Measurements from ENCODE around the gene DBH.

DBH gene

GRCh38 chr9:133683586-133684120, 47.5 kb downstream of the DBH start:
- no peak overlapping the region for H3K9ac ChIP-seq (ENCODE audit: low read depth, low read length)
- no peak overlapping the region for H3K4me3 ChIP-seq (ENCODE audit: low read length)
- H3K27me3 ChIP-seq (ENCODE audit: insufficient read depth, low read length) = no peaks in the 10 kb centered on the region
- H3K27ac ChIP-seq (ENCODE audit: low read length) = no peak overlapping the region
- H3K36me3 ChIP-seq (ENCODE audit: insufficient read depth, low read depth, low read length) = no peaks in the 10 kb centered on the region
- no peaks in the 10 kb centered on the region for H3K9me3 ChIP-seq (ENCODE audit: insufficient read depth, low read depth, low read length)
- H3K4me1 ChIP-seq (ENCODE audit: insufficient read depth, low read length) = no peaks in the 10 kb centered on the region

DNA sequence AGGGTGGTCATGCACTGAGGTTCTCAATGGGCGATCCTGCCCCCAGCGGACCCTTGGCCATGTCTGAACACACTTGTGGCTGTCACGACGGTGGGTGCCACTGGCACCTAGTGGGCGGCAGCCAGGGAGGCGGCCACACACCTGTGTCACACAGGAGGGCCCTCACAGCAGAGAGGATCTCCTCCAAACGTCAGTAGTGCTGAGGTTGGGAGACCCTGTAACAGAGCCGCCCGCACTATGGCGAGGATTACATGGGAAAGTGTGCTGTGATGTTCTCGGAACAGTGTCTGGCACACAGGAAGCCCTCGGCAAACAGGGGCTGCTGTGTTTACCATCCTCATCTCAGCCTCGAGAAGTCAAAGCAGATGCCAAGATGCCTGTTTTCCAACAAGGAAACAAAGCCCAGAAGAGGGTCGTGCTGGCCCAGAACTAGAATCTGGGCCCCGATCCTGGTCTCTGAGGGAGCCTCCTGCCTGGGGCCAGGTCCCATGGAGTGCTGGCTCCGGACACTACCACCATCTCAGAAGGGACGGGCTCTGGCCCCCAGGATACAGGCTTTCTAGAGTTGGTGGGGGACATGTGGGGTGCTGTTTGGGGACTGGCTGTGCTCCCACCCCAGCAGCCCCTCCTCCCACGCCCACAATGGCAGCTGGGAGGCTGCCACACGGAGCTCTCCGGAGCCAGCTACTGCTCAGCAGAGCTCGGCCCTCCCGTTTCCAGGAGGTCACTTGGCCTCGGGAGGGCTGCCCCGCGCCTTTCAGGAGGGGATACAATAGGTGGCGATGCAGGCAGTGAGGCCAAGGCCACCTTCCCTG, 48.2 kb downstream of the DBH start:
- Histone ChIP-seq H3K4me1 (ENCODE audit: insufficient read depth, low read length) (no peaks in the 10 kb centered on the region), H3K36me3 (ENCODE audit: insufficient read depth, low read depth, low read length) (no peaks in the 10 kb centered on the region), H3K4me3 (ENCODE audit: low read length) (no peak overlapping the region), H3K9me3 (ENCODE audit: insufficient read depth, low read depth, low read length) (no peaks in the 10 kb centered on the region), H3K9ac (ENCODE audit: low read depth, low read length) (no peak overlapping the region), H3K27ac (ENCODE audit: low read length) (no peak overlapping the region), H3K27me3 (ENCODE audit: insufficient read depth, low read length) (no peaks in the 10 kb centered on the region)

DNA sequence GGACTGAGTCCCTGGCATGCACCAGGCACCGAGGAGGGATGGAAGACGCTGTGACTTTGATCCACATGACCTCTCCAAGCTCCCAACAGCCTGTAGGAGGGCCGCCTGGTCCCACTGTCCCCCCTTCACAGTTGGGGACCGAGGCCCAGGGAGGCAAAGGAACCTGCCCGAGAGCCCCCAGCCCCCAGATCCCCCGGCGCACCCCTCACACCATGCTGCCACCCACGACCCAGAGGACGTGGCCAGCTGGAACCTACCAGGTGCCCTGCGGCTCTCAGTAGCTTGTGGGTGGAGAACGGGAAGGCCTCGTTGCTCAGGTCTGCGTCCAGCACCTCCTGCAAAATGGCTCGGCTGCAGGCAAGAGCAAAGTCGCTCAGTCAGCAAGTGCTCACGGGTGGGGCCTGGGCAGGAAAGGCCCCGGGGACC, 48.8 kb downstream of the DBH start:
- Histone ChIP-seq H3K4me1 (ENCODE audit: insufficient read depth, low read length) (no peaks in the 10 kb centered on the region), H3K27me3 (ENCODE audit: insufficient read depth, low read length) (no peaks in the 10 kb centered on the region), H3K4me3 (ENCODE audit: low read length) (no peak overlapping the region), H3K36me3 (ENCODE audit: insufficient read depth, low read depth, low read length) (no peaks in the 10 kb centered on the region), H3K9me3 (ENCODE audit: insufficient read depth, low read depth, low read length) (no peaks in the 10 kb centered on the region), H3K27ac (ENCODE audit: low read length) (no peak overlapping the region), H3K9ac (ENCODE audit: low read depth, low read length) (no peak overlapping the region)

GRCh38 chr9:133685653-133686609, 49.8 kb downstream of the DBH start:
- no peaks in the 10 kb centered on the region for H3K4me1 ChIP-seq (ENCODE audit: insufficient read depth, low read length)
- H3K9ac ChIP-seq (ENCODE audit: low read depth, low read length) = no peak overlapping the region
- no peaks in the 10 kb centered on the region for H3K27me3 ChIP-seq (ENCODE audit: insufficient read depth, low read length)
- H3K36me3 ChIP-seq (ENCODE audit: insufficient read depth, low read depth, low read length) = no peaks in the 10 kb centered on the region
- H3K27ac ChIP-seq (ENCODE audit: low read length) = no peak overlapping the region
- no peaks in the 10 kb centered on the region for H3K9me3 ChIP-seq (ENCODE audit: insufficient read depth, low read depth, low read length)
- H3K4me3 ChIP-seq (ENCODE audit: low read length) = no peak overlapping the region

DNA sequence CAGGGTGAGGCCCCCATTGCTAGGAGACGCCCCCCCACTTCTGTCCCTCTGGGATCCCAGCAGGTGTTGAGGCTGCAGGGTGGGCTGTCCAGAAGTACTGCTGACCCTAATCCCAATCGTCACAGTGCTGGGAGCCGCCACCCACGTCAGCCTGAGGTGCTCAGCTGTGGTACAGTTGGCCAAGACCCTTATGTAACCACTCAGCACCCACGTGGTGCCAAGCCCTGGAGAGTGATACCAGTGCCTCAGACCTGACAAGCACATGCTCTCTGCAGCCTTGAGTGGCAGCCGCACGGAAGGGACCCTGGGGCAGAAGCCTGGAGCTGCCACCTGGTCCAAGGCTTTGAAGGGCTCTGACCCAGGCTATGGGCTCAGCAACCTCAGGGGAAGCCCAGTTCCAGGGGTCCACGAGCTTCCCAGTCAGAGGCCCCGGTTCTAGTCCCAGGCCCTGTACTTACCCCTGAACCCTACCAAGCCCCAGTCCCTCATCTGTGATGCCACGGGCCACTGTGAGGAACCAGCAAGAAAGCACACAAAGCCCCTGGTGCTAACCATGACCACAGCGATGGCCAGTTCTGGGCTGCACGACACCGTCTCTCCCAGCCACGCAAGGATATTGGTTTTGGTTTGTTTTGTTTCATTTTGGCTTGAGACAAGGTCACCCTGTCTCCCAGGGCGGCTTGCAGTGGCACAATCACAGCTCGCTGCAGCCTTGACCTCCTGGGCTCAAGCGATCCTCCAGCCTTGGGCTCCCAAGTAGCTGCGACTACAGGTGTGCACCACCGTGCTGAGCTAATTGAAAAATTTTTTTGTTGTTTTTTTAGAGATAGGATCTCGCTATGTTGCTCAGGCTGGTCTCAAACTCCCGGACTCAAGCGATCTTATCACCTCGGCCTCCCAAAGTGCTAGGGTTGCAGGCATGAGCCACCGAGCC, 50.7 kb downstream of the DBH start:
- Histone ChIP-seq H3K4me3 (ENCODE audit: low read length) (no peak overlapping the region), H3K27me3 (ENCODE audit: insufficient read depth, low read length) (no peaks in the 10 kb centered on the region), H3K9me3 (ENCODE audit: insufficient read depth, low read depth, low read length) (no peaks in the 10 kb centered on the region), H3K27ac (ENCODE audit: low read length) (no peak overlapping the region), H3K9ac (ENCODE audit: low read depth, low read length) (no peak overlapping the region), H3K36me3 (ENCODE audit: insufficient read depth, low read depth, low read length) (no peaks in the 10 kb centered on the region), H3K4me1 (ENCODE audit: insufficient read depth, low read length) (no peaks in the 10 kb centered on the region)

- no peaks in the 10 kb centered on the region for H3K9me3 ChIP-seq (ENCODE audit: insufficient read depth, low read depth, low read length)
- no peak overlapping the region for H3K4me3 ChIP-seq (ENCODE audit: low read length)
- H3K27me3 ChIP-seq (ENCODE audit: insufficient read depth, low read length) = no peaks in the 10 kb centered on the region
- H3K36me3 ChIP-seq (ENCODE audit: insufficient read depth, low read depth, low read length) = no peaks in the 10 kb centered on the region
- no peaks in the 10 kb centered on the region for H3K4me1 ChIP-seq (ENCODE audit: insufficient read depth, low read length)
- H3K27ac ChIP-seq (ENCODE audit: low read length) = no peak overlapping the region
- no peak overlapping the region for H3K9ac ChIP-seq (ENCODE audit: low read depth, low read length)
Observed at GRCh38 chr9:133687856-133688761, 51.9 kb downstream of the DBH start.

DNA sequence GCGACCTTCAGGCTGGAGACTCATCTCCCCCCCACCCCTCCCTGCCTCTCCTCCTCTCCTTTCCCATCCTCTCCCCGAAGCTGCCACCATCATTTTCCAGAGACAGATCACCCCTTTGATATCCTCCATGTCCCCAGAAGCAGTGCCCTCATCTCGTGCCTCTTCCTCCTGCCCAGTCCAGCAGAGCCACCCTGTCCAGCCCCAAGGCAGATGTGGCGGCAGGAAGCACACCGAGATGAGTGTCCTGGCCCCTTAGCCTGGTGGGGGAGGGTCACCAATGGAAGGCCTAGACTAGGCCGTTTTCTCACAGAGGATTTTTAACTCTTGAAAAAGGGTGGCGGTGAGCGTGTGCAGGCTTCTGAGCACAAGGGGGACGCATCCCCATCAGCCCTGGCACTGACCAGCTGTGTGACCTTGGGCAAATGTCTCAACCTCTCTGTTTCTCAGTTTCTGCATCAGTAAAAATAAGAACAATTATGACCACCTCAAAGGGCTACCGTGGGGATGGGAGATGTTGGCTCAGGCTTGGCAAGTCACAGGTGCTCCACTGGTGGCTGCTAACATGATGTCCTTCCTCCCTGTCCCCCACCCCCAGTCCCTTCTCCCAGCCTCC, 53.1 kb downstream of the DBH start:
- no peaks in the 10 kb centered on the region for H3K27me3 ChIP-seq (ENCODE audit: insufficient read depth, low read length)
- no peaks in the 10 kb centered on the region for H3K4me1 ChIP-seq (ENCODE audit: insufficient read depth, low read length)
- H3K36me3 ChIP-seq (ENCODE audit: insufficient read depth, low read depth, low read length) = no peaks in the 10 kb centered on the region
- no peaks in the 10 kb centered on the region for H3K9me3 ChIP-seq (ENCODE audit: insufficient read depth, low read depth, low read length)
- H3K9ac ChIP-seq (ENCODE audit: low read depth, low read length) = no peak overlapping the region
- H3K27ac ChIP-seq (ENCODE audit: low read length) = no peak overlapping the region
- H3K4me3 ChIP-seq (ENCODE audit: low read length) = no peak overlapping the region

GRCh38 chr9:133690081-133690561, 54.0 kb downstream of the DBH start:
- Histone ChIP-seq H3K4me3 (ENCODE audit: low read length) (no peak overlapping the region), H3K36me3 (ENCODE audit: insufficient read depth, low read depth, low read length) (no peaks in the 10 kb centered on the region), H3K9me3 (ENCODE audit: insufficient read depth, low read depth, low read length) (no peaks in the 10 kb centered on the region), H3K4me1 (ENCODE audit: insufficient read depth, low read length) (no peaks in the 10 kb centered on the region), H3K27ac (ENCODE audit: low read length) (no peak overlapping the region), H3K9ac (ENCODE audit: low read depth, low read length) (no peak overlapping the region), H3K27me3 (ENCODE audit: insufficient read depth, low read length) (no peaks in the 10 kb centered on the region)

DNA sequence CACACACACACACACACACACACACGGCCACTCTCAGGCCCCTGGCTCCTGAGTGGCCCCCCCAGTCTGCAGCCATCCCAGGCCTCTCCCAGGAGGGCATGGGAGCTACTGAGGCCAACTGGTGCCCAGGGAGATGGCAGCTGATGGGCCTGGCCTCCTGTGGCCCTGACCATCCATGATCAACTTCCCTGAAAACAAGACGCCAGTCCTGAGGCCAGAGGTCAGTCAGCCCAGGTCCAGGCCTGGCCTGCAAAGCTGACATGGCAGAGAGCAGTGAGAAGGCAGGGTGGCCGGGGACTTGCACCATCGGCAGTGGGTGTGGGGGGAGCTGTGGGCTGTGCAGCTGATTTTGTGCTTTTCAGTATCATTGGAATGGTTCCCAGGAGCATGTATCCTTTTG, 55.0 kb downstream of the DBH start:
- no peak overlapping the region for H3K4me3 ChIP-seq (ENCODE audit: low read length)
- no peaks in the 10 kb centered on the region for H3K9me3 ChIP-seq (ENCODE audit: insufficient read depth, low read depth, low read length)
- no peak overlapping the region for H3K9ac ChIP-seq (ENCODE audit: low read depth, low read length)
- H3K36me3 ChIP-seq (ENCODE audit: insufficient read depth, low read depth, low read length) = no peaks in the 10 kb centered on the region
- H3K27ac ChIP-seq (ENCODE audit: low read length) = no peak overlapping the region
- no peaks in the 10 kb centered on the region for H3K27me3 ChIP-seq (ENCODE audit: insufficient read depth, low read length)
- no peaks in the 10 kb centered on the region for H3K4me1 ChIP-seq (ENCODE audit: insufficient read depth, low read length)
